ENCODE measurements around the gene ABCD3.

ABCD3 gene

DNA sequence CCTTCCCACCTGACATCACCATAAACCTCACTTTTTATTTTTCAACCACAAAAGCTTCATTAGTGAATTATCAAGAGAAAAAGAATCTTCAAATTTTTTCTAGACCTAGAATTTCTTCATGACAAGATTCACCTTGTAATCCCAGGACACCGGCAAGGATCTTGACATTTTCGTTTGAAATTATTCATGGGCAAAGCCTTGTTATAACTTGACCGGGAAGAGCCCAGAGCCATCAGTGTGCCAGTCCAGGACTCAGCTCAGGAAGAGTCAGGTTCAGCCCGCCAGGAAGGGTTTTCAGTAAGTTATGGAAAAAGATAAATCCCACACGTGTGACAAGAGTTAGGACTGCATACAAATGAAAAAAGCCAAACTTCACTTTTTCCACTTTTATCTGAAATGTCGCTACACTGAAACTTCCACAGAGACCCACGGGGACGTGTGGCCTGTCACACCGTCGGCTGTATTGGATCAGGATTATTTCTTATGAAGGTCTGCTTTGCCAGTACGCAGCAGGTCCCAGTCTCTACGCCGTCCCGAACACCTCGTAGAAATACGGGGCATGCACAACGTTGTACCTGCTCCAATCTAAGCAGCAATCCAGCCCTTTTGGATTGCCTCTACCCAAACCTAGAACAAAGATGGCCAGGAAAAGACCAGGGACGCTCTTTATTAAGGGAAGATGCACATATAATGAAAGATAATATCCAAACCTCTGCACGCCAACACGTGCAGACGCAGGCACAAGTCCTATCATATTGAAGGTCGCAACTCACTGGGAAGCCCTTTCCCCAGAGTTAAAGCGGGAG lies 122.5 kb downstream of the ABCD3 start:
- H3K4me1 Mint-ChIP-seq, result peaks cover 42% of the 10 kb centered on the region
- H3K27me3 Mint-ChIP-seq (ENCODE audit: low read depth), result peaks cover 11% of the 10 kb centered on the region
- no peaks in the 10 kb centered on the region for H3K9me3 Mint-ChIP-seq
- peak overlapping the region; percentile 67 to 90 (median 84) for H3K27ac Mint-ChIP-seq
- peak overlapping the region; percentile 86 to 91 (median 90) for H3K4me3 Mint-ChIP-seq
- peaks cover 21% of the 10 kb centered on the region for H3K36me3 Mint-ChIP-seq (ENCODE audit: low read depth)
- TF ChIP-seq, protein P1, sequence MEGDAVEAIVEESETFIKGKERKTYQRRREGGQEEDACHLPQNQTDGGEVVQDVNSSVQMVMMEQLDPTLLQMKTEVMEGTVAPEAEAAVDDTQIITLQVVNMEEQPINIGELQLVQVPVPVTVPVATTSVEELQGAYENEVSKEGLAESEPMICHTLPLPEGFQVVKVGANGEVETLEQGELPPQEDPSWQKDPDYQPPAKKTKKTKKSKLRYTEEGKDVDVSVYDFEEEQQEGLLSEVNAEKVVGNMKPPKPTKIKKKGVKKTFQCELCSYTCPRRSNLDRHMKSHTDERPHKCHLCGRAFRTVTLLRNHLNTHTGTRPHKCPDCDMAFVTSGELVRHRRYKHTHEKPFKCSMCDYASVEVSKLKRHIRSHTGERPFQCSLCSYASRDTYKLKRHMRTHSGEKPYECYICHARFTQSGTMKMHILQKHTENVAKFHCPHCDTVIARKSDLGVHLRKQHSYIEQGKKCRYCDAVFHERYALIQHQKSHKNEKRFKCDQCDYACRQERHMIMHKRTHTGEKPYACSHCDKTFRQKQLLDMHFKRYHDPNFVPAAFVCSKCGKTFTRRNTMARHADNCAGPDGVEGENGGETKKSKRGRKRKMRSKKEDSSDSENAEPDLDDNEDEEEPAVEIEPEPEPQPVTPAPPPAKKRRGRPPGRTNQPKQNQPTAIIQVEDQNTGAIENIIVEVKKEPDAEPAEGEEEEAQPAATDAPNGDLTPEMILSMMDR (IDR thresholded peaks at IDR 0.05; ENCODE audit: unreplicated experiment in 3 of 3), result no peak

GRCh38 chr1:94541246-94542087 lies 123.3 kb downstream of the ABCD3 start, which contains the start of gene F3:
F3 (minus strand) TSS chr1:94541759; CDS start chr1:94541636, 123 bp downstream.
- TF ChIP-seq, protein P1 (IDR thresholded peaks at IDR 0.05; ENCODE audit: unreplicated experiment in 3 of 3), result peak in 2 of 3 experiments; percentile 10 to 29
- Mint-ChIP-seq H3K27me3 (ENCODE audit: low read depth) (peaks cover 11% of the 10 kb centered on the region), H3K27ac (peak within 1 kb of the TSS; percentile 67 to 90 (median 84)), H3K36me3 (ENCODE audit: low read depth) (peaks cover 13% of the 10 kb centered on the region), H3K4me3 (peak within 1 kb of the TSS; percentile 91 to 93 (median 92)), H3K9me3 (no peaks in the 10 kb centered on the region), H3K4me1 (peaks cover 42% of the 10 kb centered on the region)

DNA sequence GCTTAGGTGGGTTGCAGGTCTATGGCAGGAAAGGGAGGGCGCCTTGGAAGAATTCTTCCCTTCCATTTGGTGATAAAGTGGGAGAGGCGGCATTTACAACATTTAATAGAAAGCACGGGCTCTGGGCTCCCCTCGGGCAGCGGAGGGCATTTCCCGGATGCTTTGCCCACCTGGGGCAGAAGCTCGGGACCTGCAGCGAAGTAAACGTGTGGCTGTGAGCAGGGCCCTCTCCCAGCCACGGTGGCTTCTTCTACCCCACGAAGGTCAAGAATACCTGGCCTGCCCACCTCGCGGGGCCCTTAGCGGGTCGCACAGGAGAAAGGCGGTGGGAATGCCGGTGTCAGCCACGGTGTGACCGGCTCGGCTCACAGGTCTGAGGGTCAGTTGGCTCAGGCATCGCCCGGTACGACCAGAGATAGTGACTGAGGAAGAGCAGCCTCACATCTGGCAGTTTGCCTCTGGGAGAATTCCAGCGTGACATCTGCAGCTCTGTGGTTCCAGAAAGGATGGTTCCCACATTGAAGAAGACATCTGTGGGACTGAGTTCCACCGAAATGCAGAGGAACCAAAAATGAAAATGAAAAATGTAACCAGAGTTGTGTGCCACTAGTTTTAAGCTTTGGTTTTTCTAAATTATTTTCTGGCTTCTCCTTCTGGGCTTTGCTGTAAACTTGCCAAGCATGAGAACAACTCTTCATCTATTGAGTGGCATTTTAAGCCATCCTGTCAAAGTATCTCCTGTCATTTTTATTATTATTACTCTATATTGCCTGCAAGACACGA lies 124.1 kb downstream of the ABCD3 start:
- Mint-ChIP-seq H3K27ac (peak overlapping the region; percentile 48 to 60 (median 52)), H3K4me1 (peaks cover 42% of the 10 kb centered on the region), H3K27me3 (ENCODE audit: low read depth) (peaks cover 10% of the 10 kb centered on the region)

DNA sequence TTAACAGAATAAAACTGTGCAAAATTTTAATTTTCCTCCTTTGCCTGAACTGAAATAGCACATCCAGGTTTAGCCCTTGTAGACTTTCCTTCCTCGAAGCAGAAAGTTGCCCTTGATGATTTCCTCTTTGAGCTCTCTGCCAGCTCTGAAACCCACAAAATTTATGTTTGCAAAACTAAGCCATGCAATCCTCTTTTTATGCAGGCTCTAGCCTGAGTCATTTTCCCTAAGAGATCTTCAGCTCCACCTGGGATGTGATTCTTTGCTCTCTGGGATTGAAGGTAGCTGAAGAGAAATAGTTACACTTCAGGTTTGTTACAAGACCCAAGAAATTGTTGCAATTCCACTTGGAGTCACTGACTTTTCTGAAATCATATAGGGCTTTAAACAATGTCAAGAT lies 124.8 kb downstream of the ABCD3 start:
- peak overlapping the region; percentile 48 to 60 (median 52) for H3K27ac Mint-ChIP-seq
- H3K9me3 Mint-ChIP-seq, result no peaks in the 10 kb centered on the region
- H3K4me3 Mint-ChIP-seq, result peak overlapping the region; percentile 85 to 93 (median 92)
- H3K36me3 Mint-ChIP-seq (ENCODE audit: low read depth), result peaks cover 12% of the 10 kb centered on the region
- TF ChIP-seq, protein P1 (IDR thresholded peaks at IDR 0.05; ENCODE audit: unreplicated experiment in 3 of 3), result no peak
- H3K4me1 Mint-ChIP-seq, result peaks cover 42% of the 10 kb centered on the region
- peaks cover 7% of the 10 kb centered on the region for H3K27me3 Mint-ChIP-seq (ENCODE audit: low read depth)

More for the DNA sequence above, 124.1 kb downstream of the ABCD3 start:
- Mint-ChIP-seq H3K9me3 (no peaks in the 10 kb centered on the region), H3K4me3 (peak overlapping the region; percentile 85 to 93 (median 92)), H3K36me3 (ENCODE audit: low read depth) (peaks cover 12% of the 10 kb centered on the region)
- TF ChIP-seq, protein P1 (IDR thresholded peaks at IDR 0.05; ENCODE audit: unreplicated experiment in 3 of 3), result no peak

- peaks cover 35% of the 10 kb centered on the region for H3K4me1 Mint-ChIP-seq
- TF ChIP-seq, protein P1 (IDR thresholded peaks at IDR 0.05; ENCODE audit: unreplicated experiment in 3 of 3), result no peak
Observed at GRCh38 chr1:94543893-94544635, 125.9 kb downstream of the ABCD3 start.

More at GRCh38 chr1:94543893-94544635, 125.9 kb downstream of the ABCD3 start:
- Mint-ChIP-seq H3K4me3 (peak overlapping the region; percentile 48 to 51 (median 50)), H3K36me3 (ENCODE audit: low read depth) (peaks cover 11% of the 10 kb centered on the region), H3K27me3 (ENCODE audit: low read depth) (peaks cover 7% of the 10 kb centered on the region), H3K9me3 (no peaks in the 10 kb centered on the region), H3K27ac (peak overlapping the region in 1 of 3 experiments; percentile 34)
